GM23338 (cell line): ENCODE measurements around the gene MGRN1. TPM values are rescaled to one million over a fixed set of nuclear protein-coding genes. Genes with fewer than 3 reads are reported as not detected.

Experiments used
- ATAC-seq: fragments of 200-7000 bp; cut with Tn5 transposase; 3 replicates; pipeline ENCODE4 v1.9.1; 2020
- DNase-seq: peaks from one replicate; pipeline ENCODE4 v3.0.0-alpha.2; 2015; ENCODE audit warnings: low spot score
- H2AFZ ChIP-seq: fragments of 200-600 bp; sonication (generic); 2 replicates; pipeline ENCODE4 v1.8.0; 2016; ENCODE audit warnings: antibody characterized with exemption, mild to moderate bottlenecking, moderate library complexity
- H3F3A ChIP-seq: fragments of 200-600 bp; sonication (generic); replicated peaks from 2 replicates; pipeline ENCODE4 v1.8.0; 2017; ENCODE audit warnings: antibody characterized with exemption, mixed run types, low read depth
- H3K27ac ChIP-seq: fragments of 200-600 bp; sonication (generic); 2 replicates; pipeline ENCODE4 v1.6.1; 2016; ENCODE audit warnings: low read depth
- H3K27me3 ChIP-seq: fragments of 200-600 bp; sonication (generic); 2 replicates; pipeline ENCODE4 v1.8.0; 2016; ENCODE audit warnings: mild to moderate bottlenecking, mixed run types, moderate library complexity; ENCODE audit not compliant: insufficient read depth
- H3K36me3 ChIP-seq: fragments of 200-600 bp; sonication (generic); 2 replicates; pipeline ENCODE4 v1.8.0; 2016; ENCODE audit warnings: mild to moderate bottlenecking; ENCODE audit not compliant: insufficient read depth
- H3K4me1 ChIP-seq: fragments of 200-600 bp; sonication (generic); 2 replicates; pipeline ENCODE4 v1.8.0; 2016; ENCODE audit warnings: mild to moderate bottlenecking, moderate library complexity; ENCODE audit not compliant: insufficient read depth
- H3K4me2 ChIP-seq: fragments of 200-600 bp; sonication (generic); 2 replicates; pipeline ENCODE4 v1.7.1; 2017; ENCODE audit warnings: mixed run types
- H3K4me3 ChIP-seq: fragments of 200-600 bp; sonication (generic); 2 replicates; pipeline ENCODE4 v1.6.1; 2016; ENCODE audit warnings: mixed run types
- H3K79me2 ChIP-seq: fragments of 200-600 bp; sonication (generic); replicated peaks from 2 replicates; pipeline ENCODE4 v1.8.0; 2017; ENCODE audit warnings: mild to moderate bottlenecking; ENCODE audit not compliant: insufficient read depth
- H3K9me2 ChIP-seq: fragments of 200-600 bp; sonication (generic); 2 replicates; pipeline ENCODE4 v1.8.0; 2017; ENCODE audit not compliant: insufficient read depth
- H4K20me1 ChIP-seq: fragments of 200-600 bp; sonication (generic); replicated peaks from 2 replicates; pipeline ENCODE4 v1.8.0; 2017; ENCODE audit warnings: mild to moderate bottlenecking; ENCODE audit not compliant: insufficient read depth
- H3K27ac Mint-ChIP-seq: 2 replicates; pipeline ENCODE4 v1.8.0; 2020; ENCODE audit warnings: inconsistent platforms, mild to moderate bottlenecking, moderate library complexity, mixed read lengths
- H3K27me3 Mint-ChIP-seq: 3 replicates; pipeline ENCODE4 v1.8.0; 2022; ENCODE audit warnings: low read depth, mild to moderate bottlenecking, moderate library complexity, mixed read lengths, inconsistent platforms; ENCODE audit not compliant: insufficient read depth, poor library complexity
- H3K36me3 Mint-ChIP-seq: 3 replicates; pipeline ENCODE4 v1.8.0; 2021; ENCODE audit warnings: low read depth, mild to moderate bottlenecking, inconsistent platforms, moderate library complexity, mixed read lengths
- H3K4me1 Mint-ChIP-seq: 3 replicates; pipeline ENCODE4 v1.8.0; 2020; ENCODE audit warnings: mild to moderate bottlenecking, inconsistent platforms, mixed read lengths
- H3K4me3 Mint-ChIP-seq: 3 replicates; pipeline ENCODE4 v1.8.0; 2021; ENCODE audit warnings: moderate library complexity, mild to moderate bottlenecking, inconsistent platforms, mixed read lengths
- H3K9me3 Mint-ChIP-seq: 3 replicates; pipeline ENCODE4 v1.8.0; 2020; ENCODE audit warnings: moderate library complexity, mild to moderate bottlenecking, inconsistent platforms, mixed read lengths
- CREB1 ChIP-seq: fragments of 250-450 bp; sonication (Bioruptor Pico); IDR thresholded peaks from 2 replicates; pipeline ENCODE4 v1.5.0; 2020; ENCODE audit warnings: low read depth, mild to moderate bottlenecking, moderate library complexity
- EZH2phosphoT487 ChIP-seq: fragments of 200-600 bp; sonication (generic); IDR thresholded peaks from one replicate; pipeline ENCODE4 v1.8.1; 2018; ENCODE audit warnings: antibody characterized with exemption; ENCODE audit not compliant: unreplicated experiment
- JUNB ChIP-seq: IDR thresholded peaks from one replicate; pipeline ENCODE4 v1.6.1; 2016; ENCODE audit warnings: antibody characterized with exemption; ENCODE audit not compliant: unreplicated experiment
- NANOG ChIP-seq: IDR thresholded peaks from 2 replicates; pipeline ENCODE4 v1.6.1; 2016; ENCODE audit warnings: antibody characterized with exemption, borderline replicate concordance
- polyA plus RNA-seq: library from polyadenylated mRNA; unstranded; fragments of >200 nt; fragmentation: Nextera tagmentation; extraction: Ambion mirVana; gene quantifications from 2 replicates; pipeline ENCODE4 v1.2.1, GENCODE V29; 2016
- total RNA-seq: library from RNA; depleted of rRNA; stranded (reverse); fragments of >200 nt; shearing (Covaris generic); gene quantifications from 2 replicates; pipeline ENCODE4 v1.2.3, GENCODE V29; 2014
- TF ChIP-seq, protein P1 (sequence below): fragments of 250-450 bp; sonication (Bioruptor Pico); IDR thresholded peaks from 2 replicates; pipeline ENCODE4 v1.5.0; 2020; ENCODE audit warnings: mild to moderate bottlenecking, moderate library complexity
- TF ChIP-seq, protein P2 (sequence below), 2 experiments: fragments of 200-600 bp in 1 of 2; sonication (generic) in 1 of 2; conservative IDR thresholded peaks; 2 replicates each; pipeline versions ENCODE4 v1.5.1 to v1.6.1; 2016 to 2017; ENCODE audit warnings: antibody characterized with exemption in 2 of 2, low read depth in 2 of 2, mild to moderate bottlenecking in 2 of 2, moderate library complexity in 1 of 2
- TF ChIP-seq, protein P3 (sequence below): IDR thresholded peaks from 2 replicates; pipeline ENCODE4 v1.6.1; 2016; ENCODE audit warnings: antibody characterized with exemption
- TF ChIP-seq, protein P4 (sequence below): IDR thresholded peaks from one replicate; pipeline ENCODE4 v1.6.1; 2018; ENCODE audit warnings: antibody characterized with exemption; ENCODE audit not compliant: unreplicated experiment

The MGRN1 gene
- total and polyA plus RNA-seq, 2 experiments from 2014 or later: 13.1 to 71.8 TPM

DNA sequence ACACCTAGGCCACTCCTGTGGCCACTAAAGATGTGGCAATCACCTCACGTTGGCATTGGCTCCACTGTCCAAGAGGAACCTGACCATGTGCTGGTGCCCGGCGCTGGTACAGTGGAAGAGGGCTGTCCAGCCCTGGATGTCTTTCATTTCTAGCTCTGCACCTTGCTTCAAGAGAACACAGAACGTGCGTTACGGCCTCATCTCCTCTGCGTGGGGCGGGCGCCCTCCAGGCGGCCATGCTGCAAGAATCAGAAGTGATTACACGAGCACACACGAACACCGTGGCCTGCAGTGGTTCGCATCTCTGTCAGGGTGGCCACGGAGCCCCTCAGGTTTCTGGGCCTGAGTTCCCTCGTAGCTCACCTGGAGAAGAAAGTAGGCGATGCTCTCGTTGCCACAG lies 102.0 kb downstream of the MGRN1 start (continued):
- TF ChIP-seq, protein P1, sequence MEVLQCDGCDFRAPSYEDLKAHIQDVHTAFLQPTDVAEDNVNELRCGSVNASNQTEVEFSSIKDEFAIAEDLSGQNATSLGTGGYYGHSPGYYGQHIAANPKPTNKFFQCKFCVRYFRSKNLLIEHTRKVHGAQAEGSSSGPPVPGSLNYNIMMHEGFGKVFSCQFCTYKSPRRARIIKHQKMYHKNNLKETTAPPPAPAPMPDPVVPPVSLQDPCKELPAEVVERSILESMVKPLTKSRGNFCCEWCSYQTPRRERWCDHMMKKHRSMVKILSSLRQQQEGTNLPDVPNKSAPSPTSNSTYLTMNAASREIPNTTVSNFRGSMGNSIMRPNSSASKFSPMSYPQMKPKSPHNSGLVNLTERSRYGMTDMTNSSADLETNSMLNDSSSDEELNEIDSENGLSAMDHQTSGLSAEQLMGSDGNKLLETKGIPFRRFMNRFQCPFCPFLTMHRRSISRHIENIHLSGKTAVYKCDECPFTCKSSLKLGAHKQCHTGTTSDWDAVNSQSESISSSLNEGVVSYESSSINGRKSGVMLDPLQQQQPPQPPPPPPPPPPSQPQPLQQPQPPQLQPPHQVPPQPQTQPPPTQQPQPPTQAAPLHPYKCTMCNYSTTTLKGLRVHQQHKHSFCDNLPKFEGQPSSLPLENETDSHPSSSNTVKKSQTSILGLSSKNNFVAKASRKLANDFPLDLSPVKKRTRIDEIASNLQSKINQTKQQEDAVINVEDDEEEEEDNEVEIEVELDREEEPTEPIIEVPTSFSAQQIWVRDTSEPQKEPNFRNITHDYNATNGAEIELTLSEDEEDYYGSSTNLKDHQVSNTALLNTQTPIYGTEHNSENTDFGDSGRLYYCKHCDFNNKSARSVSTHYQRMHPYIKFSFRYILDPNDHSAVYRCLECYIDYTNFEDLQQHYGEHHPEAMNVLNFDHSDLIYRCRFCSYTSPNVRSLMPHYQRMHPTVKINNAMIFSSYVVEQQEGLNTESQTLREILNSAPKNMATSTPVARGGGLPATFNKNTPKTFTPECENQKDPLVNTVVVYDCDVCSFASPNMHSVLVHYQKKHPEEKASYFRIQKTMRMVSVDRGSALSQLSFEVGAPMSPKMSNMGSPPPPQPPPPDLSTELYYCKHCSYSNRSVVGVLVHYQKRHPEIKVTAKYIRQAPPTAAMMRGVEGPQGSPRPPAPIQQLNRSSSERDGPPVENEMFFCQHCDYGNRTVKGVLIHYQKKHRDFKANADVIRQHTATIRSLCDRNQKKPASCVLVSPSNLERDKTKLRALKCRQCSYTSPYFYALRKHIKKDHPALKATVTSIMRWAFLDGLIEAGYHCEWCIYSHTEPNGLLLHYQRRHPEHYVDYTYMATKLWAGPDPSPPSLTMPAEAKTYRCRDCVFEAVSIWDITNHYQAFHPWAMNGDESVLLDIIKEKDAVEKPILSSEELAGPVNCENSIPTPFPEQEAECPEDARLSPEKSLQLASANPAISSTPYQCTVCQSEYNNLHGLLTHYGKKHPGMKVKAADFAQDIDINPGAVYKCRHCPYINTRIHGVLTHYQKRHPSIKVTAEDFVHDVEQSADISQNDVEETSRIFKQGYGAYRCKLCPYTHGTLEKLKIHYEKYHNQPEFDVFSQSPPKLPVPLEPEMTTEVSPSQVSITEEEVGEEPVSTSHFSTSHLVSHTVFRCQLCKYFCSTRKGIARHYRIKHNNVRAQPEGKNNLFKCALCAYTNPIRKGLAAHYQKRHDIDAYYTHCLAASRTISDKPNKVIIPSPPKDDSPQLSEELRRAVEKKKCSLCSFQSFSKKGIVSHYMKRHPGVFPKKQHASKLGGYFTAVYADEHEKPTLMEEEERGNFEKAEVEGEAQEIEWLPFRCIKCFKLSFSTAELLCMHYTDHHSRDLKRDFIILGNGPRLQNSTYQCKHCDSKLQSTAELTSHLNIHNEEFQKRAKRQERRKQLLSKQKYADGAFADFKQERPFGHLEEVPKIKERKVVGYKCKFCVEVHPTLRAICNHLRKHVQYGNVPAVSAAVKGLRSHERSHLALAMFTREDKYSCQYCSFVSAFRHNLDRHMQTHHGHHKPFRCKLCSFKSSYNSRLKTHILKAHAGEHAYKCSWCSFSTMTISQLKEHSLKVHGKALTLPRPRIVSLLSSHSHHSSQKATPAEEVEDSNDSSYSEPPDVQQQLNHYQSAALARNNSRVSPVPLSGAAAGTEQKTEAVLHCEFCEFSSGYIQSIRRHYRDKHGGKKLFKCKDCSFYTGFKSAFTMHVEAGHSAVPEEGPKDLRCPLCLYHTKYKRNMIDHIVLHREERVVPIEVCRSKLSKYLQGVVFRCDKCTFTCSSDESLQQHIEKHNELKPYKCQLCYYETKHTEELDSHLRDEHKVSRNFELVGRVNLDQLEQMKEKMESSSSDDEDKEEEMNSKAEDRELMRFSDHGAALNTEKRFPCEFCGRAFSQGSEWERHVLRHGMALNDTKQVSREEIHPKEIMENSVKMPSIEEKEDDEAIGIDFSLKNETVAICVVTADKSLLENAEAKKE: no peak
- TF ChIP-seq CREB1 (CRISPR knock-in tag) (no peak), JUNB (no peak), EZH2phosphoT487 (no peak)
- TF ChIP-seq, protein P2, sequence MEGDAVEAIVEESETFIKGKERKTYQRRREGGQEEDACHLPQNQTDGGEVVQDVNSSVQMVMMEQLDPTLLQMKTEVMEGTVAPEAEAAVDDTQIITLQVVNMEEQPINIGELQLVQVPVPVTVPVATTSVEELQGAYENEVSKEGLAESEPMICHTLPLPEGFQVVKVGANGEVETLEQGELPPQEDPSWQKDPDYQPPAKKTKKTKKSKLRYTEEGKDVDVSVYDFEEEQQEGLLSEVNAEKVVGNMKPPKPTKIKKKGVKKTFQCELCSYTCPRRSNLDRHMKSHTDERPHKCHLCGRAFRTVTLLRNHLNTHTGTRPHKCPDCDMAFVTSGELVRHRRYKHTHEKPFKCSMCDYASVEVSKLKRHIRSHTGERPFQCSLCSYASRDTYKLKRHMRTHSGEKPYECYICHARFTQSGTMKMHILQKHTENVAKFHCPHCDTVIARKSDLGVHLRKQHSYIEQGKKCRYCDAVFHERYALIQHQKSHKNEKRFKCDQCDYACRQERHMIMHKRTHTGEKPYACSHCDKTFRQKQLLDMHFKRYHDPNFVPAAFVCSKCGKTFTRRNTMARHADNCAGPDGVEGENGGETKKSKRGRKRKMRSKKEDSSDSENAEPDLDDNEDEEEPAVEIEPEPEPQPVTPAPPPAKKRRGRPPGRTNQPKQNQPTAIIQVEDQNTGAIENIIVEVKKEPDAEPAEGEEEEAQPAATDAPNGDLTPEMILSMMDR (conservative IDR thresholded peaks at IDR 0.05; ENCODE audit: low read depth in 2 of 2): no peak

DNA sequence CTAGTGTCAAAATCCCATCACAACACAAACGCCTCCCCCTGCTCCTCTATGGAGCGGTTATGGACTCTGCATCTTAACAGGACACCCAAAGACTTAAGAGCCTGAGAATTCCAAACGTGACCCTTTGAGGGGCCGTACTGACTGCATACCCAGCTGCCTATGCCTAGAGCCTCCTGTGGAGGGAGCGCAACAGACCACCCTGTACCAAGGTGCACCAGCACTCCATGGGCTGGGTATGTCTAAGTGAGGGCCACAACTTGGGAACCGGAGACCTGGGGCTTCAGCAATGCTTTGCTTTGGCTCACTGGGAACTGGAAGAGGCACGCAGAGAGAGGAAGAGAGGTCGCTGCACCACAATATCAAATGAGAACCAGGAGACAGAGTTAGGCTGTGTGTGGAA lies 104.0 kb downstream of the MGRN1 start:
- Histone ChIP-seq H3K36me3 (peaks cover 16% of the 10 kb centered on the region), H3K9me2 (no peaks in the 10 kb centered on the region), H2AFZ (no peak overlapping the region), H3K27me3 (no peaks in the 10 kb centered on the region), H4K20me1 (peaks cover 6% of the 10 kb centered on the region), H3K4me2 (no peak overlapping the region), H3K27ac (no peak overlapping the region), H3K79me2 (peaks cover 47% of the 10 kb centered on the region), H3K4me1 (peaks cover 4% of the 10 kb centered on the region; the same call in 1 of the 2 replicates), H3F3A (peaks cover 26% of the 10 kb centered on the region; the same call in 1 of the 2 replicates), H3K4me3 (no peak overlapping the region)
- Mint-ChIP-seq H3K4me3 (no peak overlapping the region), H3K36me3 (peaks cover 47% of the 10 kb centered on the region), H3K9me3 (no peaks in the 10 kb centered on the region; the same call in 2 of the 3 replicates), H3K27ac (no peak overlapping the region), H3K4me1 (peaks cover 3% of the 10 kb centered on the region; the same call in 2 of the 3 replicates), H3K27me3 (peaks cover under 1% of the 10 kb centered on the region)
- ATAC-seq: no peak
- DNase-seq: no peak
- TF ChIP-seq, protein P3, sequence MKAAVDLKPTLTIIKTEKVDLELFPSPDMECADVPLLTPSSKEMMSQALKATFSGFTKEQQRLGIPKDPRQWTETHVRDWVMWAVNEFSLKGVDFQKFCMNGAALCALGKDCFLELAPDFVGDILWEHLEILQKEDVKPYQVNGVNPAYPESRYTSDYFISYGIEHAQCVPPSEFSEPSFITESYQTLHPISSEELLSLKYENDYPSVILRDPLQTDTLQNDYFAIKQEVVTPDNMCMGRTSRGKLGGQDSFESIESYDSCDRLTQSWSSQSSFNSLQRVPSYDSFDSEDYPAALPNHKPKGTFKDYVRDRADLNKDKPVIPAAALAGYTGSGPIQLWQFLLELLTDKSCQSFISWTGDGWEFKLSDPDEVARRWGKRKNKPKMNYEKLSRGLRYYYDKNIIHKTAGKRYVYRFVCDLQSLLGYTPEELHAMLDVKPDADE: no peak
- TF ChIP-seq CREB1 (CRISPR knock-in tag) (no peak), NANOG (no peak)
- TF ChIP-seq, protein P4, sequence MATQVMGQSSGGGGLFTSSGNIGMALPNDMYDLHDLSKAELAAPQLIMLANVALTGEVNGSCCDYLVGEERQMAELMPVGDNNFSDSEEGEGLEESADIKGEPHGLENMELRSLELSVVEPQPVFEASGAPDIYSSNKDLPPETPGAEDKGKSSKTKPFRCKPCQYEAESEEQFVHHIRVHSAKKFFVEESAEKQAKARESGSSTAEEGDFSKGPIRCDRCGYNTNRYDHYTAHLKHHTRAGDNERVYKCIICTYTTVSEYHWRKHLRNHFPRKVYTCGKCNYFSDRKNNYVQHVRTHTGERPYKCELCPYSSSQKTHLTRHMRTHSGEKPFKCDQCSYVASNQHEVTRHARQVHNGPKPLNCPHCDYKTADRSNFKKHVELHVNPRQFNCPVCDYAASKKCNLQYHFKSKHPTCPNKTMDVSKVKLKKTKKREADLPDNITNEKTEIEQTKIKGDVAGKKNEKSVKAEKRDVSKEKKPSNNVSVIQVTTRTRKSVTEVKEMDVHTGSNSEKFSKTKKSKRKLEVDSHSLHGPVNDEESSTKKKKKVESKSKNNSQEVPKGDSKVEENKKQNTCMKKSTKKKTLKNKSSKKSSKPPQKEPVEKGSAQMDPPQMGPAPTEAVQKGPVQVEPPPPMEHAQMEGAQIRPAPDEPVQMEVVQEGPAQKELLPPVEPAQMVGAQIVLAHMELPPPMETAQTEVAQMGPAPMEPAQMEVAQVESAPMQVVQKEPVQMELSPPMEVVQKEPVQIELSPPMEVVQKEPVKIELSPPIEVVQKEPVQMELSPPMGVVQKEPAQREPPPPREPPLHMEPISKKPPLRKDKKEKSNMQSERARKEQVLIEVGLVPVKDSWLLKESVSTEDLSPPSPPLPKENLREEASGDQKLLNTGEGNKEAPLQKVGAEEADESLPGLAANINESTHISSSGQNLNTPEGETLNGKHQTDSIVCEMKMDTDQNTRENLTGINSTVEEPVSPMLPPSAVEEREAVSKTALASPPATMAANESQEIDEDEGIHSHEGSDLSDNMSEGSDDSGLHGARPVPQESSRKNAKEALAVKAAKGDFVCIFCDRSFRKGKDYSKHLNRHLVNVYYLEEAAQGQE: no peak
